ENCODE measurements around the gene ATAD3A. TPM values are rescaled to one million over a fixed set of nuclear protein-coding genes. Genes with fewer than 3 reads are reported as not detected.

ATAD3A gene
- total and polyA plus RNA-seq, 2 experiments from 2014 or later: 36.5 to 80.3 TPM

DNA sequence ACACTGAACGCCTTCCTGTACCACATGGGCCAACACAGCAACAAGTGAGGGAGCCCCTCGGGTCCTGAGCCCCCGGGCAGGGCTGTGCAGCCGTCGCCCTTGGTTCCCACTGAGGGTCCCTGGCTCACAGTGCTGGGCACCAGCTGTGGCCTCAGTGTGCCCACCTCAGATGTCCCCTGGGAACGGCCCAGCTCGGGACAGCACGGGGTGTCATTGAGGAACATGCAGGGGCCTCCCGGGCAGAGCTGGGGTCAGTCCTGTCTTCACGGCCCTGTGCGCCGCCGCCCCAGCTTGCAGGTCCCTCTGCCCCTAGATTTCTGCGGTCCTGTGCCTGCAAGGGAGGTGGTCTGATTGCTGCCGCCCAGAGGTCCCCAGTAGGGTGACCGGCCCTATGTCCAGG lies 22.7 kb upstream of the ATAD3A start:
- Histone ChIP-seq H3K4me1 (ENCODE audit: insufficient read depth) (no peaks in the 10 kb centered on the region), H3F3A (replicated peaks; ENCODE audit: low read depth) (0 out of 2 replicates have a peak, but pooled peaks cover 10% of the 10 kb centered on the region), H3K4me3 (no peak overlapping the region), H3K79me2 (replicated peaks; ENCODE audit: insufficient read depth) (no peaks in the 10 kb centered on the region), H3K9me2 (ENCODE audit: insufficient read depth) (no peaks in the 10 kb centered on the region), H3K36me3 (ENCODE audit: insufficient read depth) (peaks cover 15% of the 10 kb centered on the region), H2AFZ (no peak overlapping the region), H3K4me2 (no peak overlapping the region), H3K27ac (ENCODE audit: low read depth) (no peak overlapping the region), H4K20me1 (replicated peaks; ENCODE audit: insufficient read depth) (peaks cover 11% of the 10 kb centered on the region), H3K27me3 (ENCODE audit: insufficient read depth) (no peaks in the 10 kb centered on the region)
- DNase-seq (ENCODE audit: low spot score) (no peak), ATAC-seq (no peak)
- H3K9me3 Mint-ChIP-seq: no peaks in the 10 kb centered on the region; the same call in 2 of the 3 replicates
- peaks cover 2% of the 10 kb centered on the region for H3K27me3 Mint-ChIP-seq (ENCODE audit: insufficient read depth, low read depth, poor library complexity)
- no peak overlapping the region for H3K27ac Mint-ChIP-seq
- TF ChIP-seq JUNB (IDR thresholded peaks at IDR 0.05; ENCODE audit: unreplicated experiment) (no peak), NANOG (IDR thresholded peaks at IDR 0.05; ENCODE audit: borderline replicate concordance) (no peak)
- TF ChIP-seq, protein P1, sequence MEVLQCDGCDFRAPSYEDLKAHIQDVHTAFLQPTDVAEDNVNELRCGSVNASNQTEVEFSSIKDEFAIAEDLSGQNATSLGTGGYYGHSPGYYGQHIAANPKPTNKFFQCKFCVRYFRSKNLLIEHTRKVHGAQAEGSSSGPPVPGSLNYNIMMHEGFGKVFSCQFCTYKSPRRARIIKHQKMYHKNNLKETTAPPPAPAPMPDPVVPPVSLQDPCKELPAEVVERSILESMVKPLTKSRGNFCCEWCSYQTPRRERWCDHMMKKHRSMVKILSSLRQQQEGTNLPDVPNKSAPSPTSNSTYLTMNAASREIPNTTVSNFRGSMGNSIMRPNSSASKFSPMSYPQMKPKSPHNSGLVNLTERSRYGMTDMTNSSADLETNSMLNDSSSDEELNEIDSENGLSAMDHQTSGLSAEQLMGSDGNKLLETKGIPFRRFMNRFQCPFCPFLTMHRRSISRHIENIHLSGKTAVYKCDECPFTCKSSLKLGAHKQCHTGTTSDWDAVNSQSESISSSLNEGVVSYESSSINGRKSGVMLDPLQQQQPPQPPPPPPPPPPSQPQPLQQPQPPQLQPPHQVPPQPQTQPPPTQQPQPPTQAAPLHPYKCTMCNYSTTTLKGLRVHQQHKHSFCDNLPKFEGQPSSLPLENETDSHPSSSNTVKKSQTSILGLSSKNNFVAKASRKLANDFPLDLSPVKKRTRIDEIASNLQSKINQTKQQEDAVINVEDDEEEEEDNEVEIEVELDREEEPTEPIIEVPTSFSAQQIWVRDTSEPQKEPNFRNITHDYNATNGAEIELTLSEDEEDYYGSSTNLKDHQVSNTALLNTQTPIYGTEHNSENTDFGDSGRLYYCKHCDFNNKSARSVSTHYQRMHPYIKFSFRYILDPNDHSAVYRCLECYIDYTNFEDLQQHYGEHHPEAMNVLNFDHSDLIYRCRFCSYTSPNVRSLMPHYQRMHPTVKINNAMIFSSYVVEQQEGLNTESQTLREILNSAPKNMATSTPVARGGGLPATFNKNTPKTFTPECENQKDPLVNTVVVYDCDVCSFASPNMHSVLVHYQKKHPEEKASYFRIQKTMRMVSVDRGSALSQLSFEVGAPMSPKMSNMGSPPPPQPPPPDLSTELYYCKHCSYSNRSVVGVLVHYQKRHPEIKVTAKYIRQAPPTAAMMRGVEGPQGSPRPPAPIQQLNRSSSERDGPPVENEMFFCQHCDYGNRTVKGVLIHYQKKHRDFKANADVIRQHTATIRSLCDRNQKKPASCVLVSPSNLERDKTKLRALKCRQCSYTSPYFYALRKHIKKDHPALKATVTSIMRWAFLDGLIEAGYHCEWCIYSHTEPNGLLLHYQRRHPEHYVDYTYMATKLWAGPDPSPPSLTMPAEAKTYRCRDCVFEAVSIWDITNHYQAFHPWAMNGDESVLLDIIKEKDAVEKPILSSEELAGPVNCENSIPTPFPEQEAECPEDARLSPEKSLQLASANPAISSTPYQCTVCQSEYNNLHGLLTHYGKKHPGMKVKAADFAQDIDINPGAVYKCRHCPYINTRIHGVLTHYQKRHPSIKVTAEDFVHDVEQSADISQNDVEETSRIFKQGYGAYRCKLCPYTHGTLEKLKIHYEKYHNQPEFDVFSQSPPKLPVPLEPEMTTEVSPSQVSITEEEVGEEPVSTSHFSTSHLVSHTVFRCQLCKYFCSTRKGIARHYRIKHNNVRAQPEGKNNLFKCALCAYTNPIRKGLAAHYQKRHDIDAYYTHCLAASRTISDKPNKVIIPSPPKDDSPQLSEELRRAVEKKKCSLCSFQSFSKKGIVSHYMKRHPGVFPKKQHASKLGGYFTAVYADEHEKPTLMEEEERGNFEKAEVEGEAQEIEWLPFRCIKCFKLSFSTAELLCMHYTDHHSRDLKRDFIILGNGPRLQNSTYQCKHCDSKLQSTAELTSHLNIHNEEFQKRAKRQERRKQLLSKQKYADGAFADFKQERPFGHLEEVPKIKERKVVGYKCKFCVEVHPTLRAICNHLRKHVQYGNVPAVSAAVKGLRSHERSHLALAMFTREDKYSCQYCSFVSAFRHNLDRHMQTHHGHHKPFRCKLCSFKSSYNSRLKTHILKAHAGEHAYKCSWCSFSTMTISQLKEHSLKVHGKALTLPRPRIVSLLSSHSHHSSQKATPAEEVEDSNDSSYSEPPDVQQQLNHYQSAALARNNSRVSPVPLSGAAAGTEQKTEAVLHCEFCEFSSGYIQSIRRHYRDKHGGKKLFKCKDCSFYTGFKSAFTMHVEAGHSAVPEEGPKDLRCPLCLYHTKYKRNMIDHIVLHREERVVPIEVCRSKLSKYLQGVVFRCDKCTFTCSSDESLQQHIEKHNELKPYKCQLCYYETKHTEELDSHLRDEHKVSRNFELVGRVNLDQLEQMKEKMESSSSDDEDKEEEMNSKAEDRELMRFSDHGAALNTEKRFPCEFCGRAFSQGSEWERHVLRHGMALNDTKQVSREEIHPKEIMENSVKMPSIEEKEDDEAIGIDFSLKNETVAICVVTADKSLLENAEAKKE (CRISPR knock-in tag; IDR thresholded peaks at IDR 0.05): no peak
- no peak overlapping the region for H3K4me3 Mint-ChIP-seq
- peaks cover 71% of the 10 kb centered on the region for H3K36me3 Mint-ChIP-seq (ENCODE audit: low read depth)
- H3K4me1 Mint-ChIP-seq: no peaks in the 10 kb centered on the region; the same call in 2 of the 3 replicates

- no peak overlapping the region for H3K4me2 ChIP-seq
- peaks cover 15% of the 10 kb centered on the region for H3K36me3 ChIP-seq (ENCODE audit: insufficient read depth)
- no peak overlapping the region for H3K4me3 Mint-ChIP-seq
- TF ChIP-seq EZH2 (IDR thresholded peaks at IDR 0.05; ENCODE audit: low read depth, unreplicated experiment): no peak
- TF ChIP-seq NANOG (IDR thresholded peaks at IDR 0.05; ENCODE audit: borderline replicate concordance): no peak
- no peak for TF ChIP-seq JUNB (IDR thresholded peaks at IDR 0.05; ENCODE audit: unreplicated experiment)
- TF ChIP-seq POLR2AphosphoS5 (IDR thresholded peaks at IDR 0.05; ENCODE audit: low read depth): no peak
- TF ChIP-seq, protein P1 (CRISPR knock-in tag; IDR thresholded peaks at IDR 0.05): no peak
Measured at GRCh38 chr1:1489861-1490260, 22.1 kb upstream of the ATAD3A start.

More at GRCh38 chr1:1489861-1490260, 22.1 kb upstream of the ATAD3A start:
- H3K27me3 Mint-ChIP-seq (ENCODE audit: insufficient read depth, low read depth, poor library complexity): peaks cover 2% of the 10 kb centered on the region
- ATAC-seq (no peak), DNase-seq (ENCODE audit: low spot score) (no peak)
- H3K4me1 Mint-ChIP-seq: no peaks in the 10 kb centered on the region; the same call in 2 of the 3 replicates
- no peak overlapping the region for H2AFZ ChIP-seq
- H3K27ac ChIP-seq (ENCODE audit: low read depth): no peak overlapping the region
- H3K27ac Mint-ChIP-seq: no peak overlapping the region
- no peaks in the 10 kb centered on the region for H3K79me2 ChIP-seq (replicated peaks; ENCODE audit: insufficient read depth)
- H3K27me3 ChIP-seq (ENCODE audit: insufficient read depth): no peaks in the 10 kb centered on the region
- H3K4me1 ChIP-seq (ENCODE audit: insufficient read depth): no peaks in the 10 kb centered on the region
- H3K4me3 ChIP-seq: no peak overlapping the region
- peaks cover 66% of the 10 kb centered on the region for H3K36me3 Mint-ChIP-seq (ENCODE audit: low read depth)
- no peaks in the 10 kb centered on the region; the same call in 2 of the 3 replicates for H3K9me3 Mint-ChIP-seq
- 0 out of 2 replicates have a peak, but pooled peaks cover 10% of the 10 kb centered on the region for H3F3A ChIP-seq (replicated peaks; ENCODE audit: low read depth)
- peaks cover 8% of the 10 kb centered on the region for H4K20me1 ChIP-seq (replicated peaks; ENCODE audit: insufficient read depth)
- no peaks in the 10 kb centered on the region for H3K9me2 ChIP-seq (ENCODE audit: insufficient read depth)

Measured in GM23338 (cell line).